HG03108 (cell line): ENCODE results near the gene ZNF592.
"Not testable (repeated sequence)": the region's sequence is repeated elsewhere in the genome, so short reads cannot be mapped to it uniquely, and the experiment has no call there.

Experiments used
- ATAC-seq: cut with Tn5 transposase; IDR thresholded peaks from one replicate; pipeline ENCODE4 v1.9.1; 2021; ENCODE audit warnings: moderate library complexity; ENCODE audit not compliant: unreplicated experiment

ZNF592 gene

GRCh38 chr15:84845631-84846030, 97.2 kb downstream of the ZNF592 start:
- not testable (repeated sequence) for ATAC-seq

- no peak for ATAC-seq
These were observed 97.9 kb downstream of the ZNF592 start for GRCh38 chr15:84846269-84846668.

GRCh38 chr15:84847382-84847781, 99.0 kb downstream of the ZNF592 start:
- ATAC-seq: no peak

- ATAC-seq: no peak
These were observed 103.8 kb downstream of the ZNF592 start for GRCh38 chr15:84852212-84852611.

GRCh38 chr15:84855136-84855535, 106.7 kb downstream of the ZNF592 start:
- ATAC-seq: no peak

- ATAC-seq: no peak
These were observed 107.4 kb downstream of the ZNF592 start for GRCh38 chr15:84855765-84856164.
